PC-9 (cell line): ENCODE data around the gene ABRACL. TPM values are rescaled to one million over a fixed set of nuclear protein-coding genes. Genes with fewer than 3 reads are reported as not detected.
A peak's percentile ranks its signal among the peaks of the same experiment; 100 is the strongest.

Experiments
- Bru-seq: library from RNA; stranded (reverse); fragments of 400-500 nt; gene quantifications from one replicate; lab custom pipeline; 2021; lab: Mats Ljungman, UMichigan
- BruChase-seq, 2 experiments: library from RNA; stranded (reverse); fragments of 400-500 nt; gene quantifications; one replicate each; lab custom pipeline; 2021; lab: Mats Ljungman, UMichigan
- BruUV-seq: library from RNA; stranded (reverse); fragments of 400-500 nt; replicated peaks from 2 replicates; lab custom pipeline; 2021; lab: Mats Ljungman, UMichigan
- CTCF ChIA-PET: fragments of 300-600 bp; sonication (Branson Sonifier 250); formaldehyde crosslinking; loops from one replicate; lab custom pipeline; 2022; ENCODE audit warnings: antibody characterized with exemption; lab: Charles Lee
- POLR2A ChIA-PET: fragments of 300-600 bp; sonication (Branson Sonifier 250); formaldehyde crosslinking; loops from one replicate; lab custom pipeline; 2022; ENCODE audit warnings: antibody characterized with exemption; ENCODE audit not compliant: unreplicated experiment; lab: Charles Lee
- DNase-seq, 2 experiments: peaks; one replicate each; pipeline versions ENCODE4 v3.0.0 to v3.0.0-alpha.2; 2015 to 2022; ENCODE audit warnings: mixed read lengths in 1 of 2
- H2AFZ ChIP-seq: fragments of 200-600 bp; sonication (generic); 2 replicates; pipeline ENCODE4 v1.8.1; 2017; ENCODE audit warnings: antibody characterized with exemption
- H3F3A ChIP-seq: fragments of 200-600 bp; sonication (generic); 2 replicates; pipeline ENCODE4 v1.8.1; 2017; ENCODE audit warnings: antibody characterized with exemption, mild to moderate bottlenecking, low read depth; ENCODE audit not compliant: insufficient read depth
- H3K27ac ChIP-seq: fragments of 200-600 bp; sonication (generic); 2 replicates; pipeline ENCODE4 v1.6.1; 2016; ENCODE audit warnings: mixed run types
- H3K27me3 ChIP-seq: fragments of 200-600 bp; sonication (generic); 2 replicates; pipeline ENCODE4 v1.6.1; 2016; ENCODE audit warnings: low read depth, mixed run types; ENCODE audit not compliant: insufficient read depth
- H3K36me3 ChIP-seq: fragments of 200-600 bp; sonication (generic); 2 replicates; pipeline ENCODE4 v1.6.1; 2016; ENCODE audit warnings: low read depth, mixed run types
- H3K4me1 ChIP-seq: fragments of 200-600 bp; sonication (generic); replicated peaks from 2 replicates; pipeline ENCODE4 v1.6.1; 2016; ENCODE audit warnings: mixed run types; ENCODE audit not compliant: insufficient read depth
- H3K4me2 ChIP-seq: fragments of 200-600 bp; sonication (generic); 2 replicates; pipeline ENCODE4 v1.6.1; 2017; ENCODE audit warnings: mixed run types
- H3K4me3 ChIP-seq: fragments of 200-600 bp; sonication (generic); 2 replicates; pipeline ENCODE4 v1.6.1; 2016; ENCODE audit warnings: mixed run types
- H3K79me2 ChIP-seq: fragments of 200-600 bp; sonication (generic); 2 replicates; pipeline ENCODE4 v1.6.1; 2017; ENCODE audit warnings: low read depth, mixed run types
- H3K9me2 ChIP-seq: fragments of 200-600 bp; sonication (generic); 2 replicates; pipeline ENCODE4 v1.8.1; 2017; ENCODE audit warnings: mild to moderate bottlenecking; ENCODE audit not compliant: insufficient read depth
- H3K9me3 ChIP-seq: fragments of 200-600 bp; sonication (generic); 2 replicates; pipeline ENCODE4 v1.8.1; 2016; ENCODE audit warnings: low read depth; ENCODE audit not compliant: insufficient read depth
- H4K20me1 ChIP-seq: fragments of 200-600 bp; sonication (generic); 2 replicates; pipeline ENCODE4 v1.8.1; 2017; ENCODE audit not compliant: insufficient read depth
- EZH2 ChIP-seq: fragments of 200-600 bp; sonication (generic); IDR thresholded peaks from 2 replicates; pipeline ENCODE4 v1.8.0; 2017; ENCODE audit warnings: antibody characterized with exemption, low read depth
- intact Hi-C: fragments of 100-400 bp; cut with micrococcal nuclease; formaldehyde crosslinking; loops from one replicate; pipeline ENCODE4 v1.10.0; 2022; ENCODE audit not compliant: unreplicated experiment
- long read RNA-seq: library from polyadenylated mRNA; stranded (forward); transcript quantifications from one replicate; pipeline ENCODE4 v2.0.0, GENCODE V29; 2022
- total RNA-seq: library from RNA; stranded (reverse); gene quantifications from 2 replicates; pipeline ENCODE4 v1.2.3, GENCODE V29; 2021
- TF ChIP-seq, protein P1 (sequence below): fragments of 200-600 bp; sonication (generic); conservative IDR thresholded peaks from 2 replicates; pipeline ENCODE4 v1.6.1; 2017; ENCODE audit warnings: mixed run types, antibody characterized with exemption, mild to moderate bottlenecking, moderate library complexity

The ABRACL gene, protein sequence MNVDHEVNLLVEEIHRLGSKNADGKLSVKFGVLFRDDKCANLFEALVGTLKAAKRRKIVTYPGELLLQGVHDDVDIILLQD
- total RNA-seq (33.7 and 35.4 TPM in 2 replicates), Bru-seq, nascent RNA (percentile 68 among the genes with signal in this experiment), BruChase-seq, experiment 1, labeled RNA remaining after a 2-hour chase (percentile 57 among the genes with signal in this experiment), BruChase-seq, experiment 2, labeled RNA remaining after a 6-hour chase (percentile 76 among the genes with signal in this experiment)
- long read RNA-seq, transcript ABRACL-201 (3 exons, 845 nt) = major isoform, 65 of 74 reads
- long read RNA-seq, partial matches to known transcripts = 0 of 74 reads
- long read RNA-seq, other reads (novel, unspliced or antisense) = 9 of 74 reads

DNA sequence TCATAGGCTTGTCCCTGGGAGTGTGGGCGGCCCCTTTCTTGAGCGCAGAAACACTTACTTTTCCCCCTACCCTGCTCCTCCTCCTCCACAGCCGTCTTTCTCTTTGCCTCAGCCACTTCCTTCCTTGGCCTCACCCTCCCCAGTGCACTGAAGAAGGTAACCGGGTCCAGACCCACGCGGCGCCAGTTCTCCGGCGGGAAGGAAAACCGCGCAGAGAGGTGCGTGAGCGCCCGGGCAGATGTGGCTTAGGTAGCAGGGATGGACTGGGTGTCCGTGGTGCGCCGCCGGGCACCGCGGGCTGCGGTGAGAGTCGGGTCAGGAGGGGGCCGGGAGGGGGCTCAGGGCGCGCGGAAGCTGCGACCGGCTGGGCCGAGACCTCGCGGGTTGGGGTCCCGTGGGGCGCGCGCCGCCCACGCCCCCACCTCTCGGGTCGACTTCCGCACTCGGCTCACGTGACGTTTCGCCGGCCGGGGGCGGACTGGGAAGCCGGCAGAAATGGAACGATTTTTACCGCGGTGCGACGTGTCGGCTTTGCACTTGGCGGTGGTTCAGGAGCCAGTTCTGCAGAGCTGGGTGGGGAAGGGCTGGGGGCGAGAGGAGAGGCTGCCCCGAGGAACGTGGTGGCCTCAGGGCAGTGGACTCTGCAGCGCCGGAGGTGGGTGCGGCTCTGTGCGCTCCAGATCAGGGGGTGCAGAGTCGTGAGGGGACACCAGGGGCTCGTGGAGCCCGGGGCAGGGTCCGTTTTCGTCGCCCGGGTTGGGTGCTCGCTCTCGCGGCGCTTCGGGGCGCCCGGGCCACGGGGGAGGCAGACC lies at the start of gene ABRACL:
Gene ABRACL, plus strand, starts transcription at position 88 of the 812 bp plus-strand sequence. CDS start 5,416 bp downstream, outside the sequence.
- Histone ChIP-seq H4K20me1 (peaks cover 9% of the 10 kb centered on the region; the same call in 1 of the 2 replicates), H3K4me1 (peaks cover 19% of the 10 kb centered on the region), H3K27ac (peak within 1 kb of the TSS; percentile 69), H3K9me2 (no peaks in the 10 kb centered on the region), H3K27me3 (no peaks in the 10 kb centered on the region), H2AFZ (peak within 1 kb of the TSS; percentile 90), H3K79me2 (peaks cover 39% of the 10 kb centered on the region), H3K36me3 (no peaks in the 10 kb centered on the region), H3K9me3 (no peaks in the 10 kb centered on the region), H3K4me2 (peak within 1 kb of the TSS; percentile 89), H3F3A (peaks cover 11% of the 10 kb centered on the region), H3K4me3 (peak within 1 kb of the TSS; percentile 85)
- intact Hi-C loops = loop anchor here (2.0 kb wide), 1 partner anchor 40 kb away; the partner anchor contains the start of gene REPS1
- BruUV-seq = no TSS peak
- DNase-seq = peak; percentile 46 to 64
- TF ChIP-seq EZH2 = no peak
- TF ChIP-seq, protein P1, sequence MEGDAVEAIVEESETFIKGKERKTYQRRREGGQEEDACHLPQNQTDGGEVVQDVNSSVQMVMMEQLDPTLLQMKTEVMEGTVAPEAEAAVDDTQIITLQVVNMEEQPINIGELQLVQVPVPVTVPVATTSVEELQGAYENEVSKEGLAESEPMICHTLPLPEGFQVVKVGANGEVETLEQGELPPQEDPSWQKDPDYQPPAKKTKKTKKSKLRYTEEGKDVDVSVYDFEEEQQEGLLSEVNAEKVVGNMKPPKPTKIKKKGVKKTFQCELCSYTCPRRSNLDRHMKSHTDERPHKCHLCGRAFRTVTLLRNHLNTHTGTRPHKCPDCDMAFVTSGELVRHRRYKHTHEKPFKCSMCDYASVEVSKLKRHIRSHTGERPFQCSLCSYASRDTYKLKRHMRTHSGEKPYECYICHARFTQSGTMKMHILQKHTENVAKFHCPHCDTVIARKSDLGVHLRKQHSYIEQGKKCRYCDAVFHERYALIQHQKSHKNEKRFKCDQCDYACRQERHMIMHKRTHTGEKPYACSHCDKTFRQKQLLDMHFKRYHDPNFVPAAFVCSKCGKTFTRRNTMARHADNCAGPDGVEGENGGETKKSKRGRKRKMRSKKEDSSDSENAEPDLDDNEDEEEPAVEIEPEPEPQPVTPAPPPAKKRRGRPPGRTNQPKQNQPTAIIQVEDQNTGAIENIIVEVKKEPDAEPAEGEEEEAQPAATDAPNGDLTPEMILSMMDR = no peak
- POLR2A ChIA-PET = interaction anchor here (0.6 kb wide), 1 partner anchor 147 kb away, joined by 4 read pairs; no protein-coding TSS in a partner anchor
- CTCF ChIA-PET = no interaction called here

DNA sequence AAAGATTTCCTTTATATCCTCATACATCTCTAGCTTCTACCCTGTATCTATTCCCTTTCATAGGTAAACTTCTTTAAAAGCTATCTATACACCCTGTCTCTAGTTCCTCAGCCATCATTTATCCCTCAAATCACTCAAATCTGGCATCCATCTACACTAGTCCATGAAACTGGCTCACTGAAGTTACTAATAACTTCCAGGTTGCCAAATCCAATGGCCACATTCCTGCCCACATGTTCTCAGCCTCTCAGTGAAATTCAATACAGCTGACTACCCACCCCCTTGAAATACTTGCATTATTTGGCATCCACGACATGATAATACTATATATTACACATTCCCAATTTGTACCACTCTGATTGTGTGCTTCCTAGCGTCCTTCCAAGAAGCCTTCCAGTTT lies 49.2 kb upstream of the ABRACL start:
- Histone ChIP-seq H3K79me2 (peaks cover 99% of the 10 kb centered on the region), H3K9me3 (no peaks in the 10 kb centered on the region), H3K4me1 (peaks cover 13% of the 10 kb centered on the region), H3K36me3 (no peaks in the 10 kb centered on the region), H3K27ac (no peak overlapping the region), H3K4me3 (no peak overlapping the region), H3K4me2 (no peak overlapping the region), H2AFZ (no peak overlapping the region), H3K9me2 (no peaks in the 10 kb centered on the region), H3F3A (no peaks in the 10 kb centered on the region), H3K27me3 (no peaks in the 10 kb centered on the region), H4K20me1 (peaks cover 29% of the 10 kb centered on the region)
- CTCF ChIA-PET = no interaction called here
- BruUV-seq = no TSS peak
- TF ChIP-seq, protein P1 = no peak
- TF ChIP-seq EZH2 = no peak
- intact Hi-C loops = no loop called here
- DNase-seq = no peak
- POLR2A ChIA-PET = no interaction called here
